Left ventricle myocardium inferior (tissue), 1 donor: ENCODE measurements around the gene SLC12A7. TPM values are rescaled to one million over a fixed set of nuclear protein-coding genes. Genes with fewer than 3 reads are reported as not detected.

Source experiments
- DNase-seq: peaks from one replicate; pipeline ENCODE4 v3.0.0-alpha.2; 2020
- H3K27ac ChIP-seq: fragments of 200-600 bp; replicated peaks from 2 replicates; pipeline ENCODE4 v1.8.0; 2021
- H3K27me3 ChIP-seq: fragments of 200-600 bp; 2 replicates; pipeline ENCODE4 v1.8.0; 2021; ENCODE audit warnings: low read depth
- H3K36me3 ChIP-seq: fragments of 200-600 bp; 2 replicates; pipeline ENCODE4 v1.8.0; 2021
- H3K4me1 ChIP-seq: fragments of 200-600 bp; 2 replicates; pipeline ENCODE4 v1.8.0; 2021
- H3K4me3 ChIP-seq: fragments of 200-600 bp; 2 replicates; pipeline ENCODE4 v1.8.0; 2021; ENCODE audit warnings: mild to moderate bottlenecking, moderate library complexity
- H3K9me3 ChIP-seq: fragments of 200-600 bp; replicated peaks from 2 replicates; pipeline ENCODE4 v1.8.0; 2021
- intact Hi-C: fragments of 100-400 bp; cut with micrococcal nuclease; formaldehyde crosslinking; loops from one replicate; pipeline ENCODE4 v1.11.0; 2022
- total RNA-seq: library from RNA; stranded (reverse); fragmentation: NEBNext Ultra II Directional; extraction: Animal tissue kit (Norgen Biotek cat#: 25700); gene quantifications from one replicate; pipeline ENCODE4 v1.2.1, GENCODE V29; 2021
- TF ChIP-seq, protein P1 (sequence below): fragments of 200-600 bp; IDR thresholded peaks from 2 replicates; pipeline ENCODE4 v1.8.0; 2021; ENCODE audit warnings: antibody characterized with exemption, mild to moderate bottlenecking, borderline replicate concordance
- donor health status: DM: no; HTN: yes; CAD: no; lungs with severe emphysema.

SLC12A7 gene
- total RNA-seq, 1 donor from 2014 or later = 140 TPM

- intact Hi-C loops = no loop called here
- no peak overlapping the region for H3K4me3 ChIP-seq
- DNase-seq = no peak
- H3K27ac ChIP-seq = no peak overlapping the region
- H3K27me3 ChIP-seq = no peaks in the 10 kb centered on the region
- TF ChIP-seq, protein P1, sequence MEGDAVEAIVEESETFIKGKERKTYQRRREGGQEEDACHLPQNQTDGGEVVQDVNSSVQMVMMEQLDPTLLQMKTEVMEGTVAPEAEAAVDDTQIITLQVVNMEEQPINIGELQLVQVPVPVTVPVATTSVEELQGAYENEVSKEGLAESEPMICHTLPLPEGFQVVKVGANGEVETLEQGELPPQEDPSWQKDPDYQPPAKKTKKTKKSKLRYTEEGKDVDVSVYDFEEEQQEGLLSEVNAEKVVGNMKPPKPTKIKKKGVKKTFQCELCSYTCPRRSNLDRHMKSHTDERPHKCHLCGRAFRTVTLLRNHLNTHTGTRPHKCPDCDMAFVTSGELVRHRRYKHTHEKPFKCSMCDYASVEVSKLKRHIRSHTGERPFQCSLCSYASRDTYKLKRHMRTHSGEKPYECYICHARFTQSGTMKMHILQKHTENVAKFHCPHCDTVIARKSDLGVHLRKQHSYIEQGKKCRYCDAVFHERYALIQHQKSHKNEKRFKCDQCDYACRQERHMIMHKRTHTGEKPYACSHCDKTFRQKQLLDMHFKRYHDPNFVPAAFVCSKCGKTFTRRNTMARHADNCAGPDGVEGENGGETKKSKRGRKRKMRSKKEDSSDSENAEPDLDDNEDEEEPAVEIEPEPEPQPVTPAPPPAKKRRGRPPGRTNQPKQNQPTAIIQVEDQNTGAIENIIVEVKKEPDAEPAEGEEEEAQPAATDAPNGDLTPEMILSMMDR = no peak
- no peaks in the 10 kb centered on the region for H3K4me1 ChIP-seq
- H3K36me3 ChIP-seq = no peaks in the 10 kb centered on the region
- no peaks in the 10 kb centered on the region for H3K9me3 ChIP-seq
Observed at GRCh38 chr5:1043327-1043726, 68.5 kb downstream of the SLC12A7 start.

- intact Hi-C loops = no loop called here
- no peak for DNase-seq
- H3K27me3 ChIP-seq = no peaks in the 10 kb centered on the region
- TF ChIP-seq, protein P1 = no peak
- no peaks in the 10 kb centered on the region for H3K36me3 ChIP-seq
- H3K9me3 ChIP-seq = no peaks in the 10 kb centered on the region
- H3K4me3 ChIP-seq = no peak overlapping the region
- H3K27ac ChIP-seq = no peak overlapping the region
- no peaks in the 10 kb centered on the region for H3K4me1 ChIP-seq
Observed at GRCh38 chr5:1042626-1043025, 69.2 kb downstream of the SLC12A7 start.

GRCh38 chr5:1041225-1042143 is 70.4 kb downstream of the SLC12A7 start:
- no peak for DNase-seq
- Histone ChIP-seq H3K4me3 (no peak overlapping the region), H3K36me3 (no peaks in the 10 kb centered on the region), H3K9me3 (no peaks in the 10 kb centered on the region), H3K4me1 (no peaks in the 10 kb centered on the region), H3K27ac (no peak overlapping the region), H3K27me3 (no peaks in the 10 kb centered on the region)
- intact Hi-C loops = no loop called here
- TF ChIP-seq, protein P1 = no peak

- TF ChIP-seq, protein P1 = no peak
- intact Hi-C loops = no loop called here
- H3K9me3 ChIP-seq = no peaks in the 10 kb centered on the region
- peak; percentile 11 for DNase-seq
- H3K4me1 ChIP-seq = no peaks in the 10 kb centered on the region
- no peaks in the 10 kb centered on the region for H3K27me3 ChIP-seq
- no peak overlapping the region for H3K4me3 ChIP-seq
- H3K36me3 ChIP-seq = no peaks in the 10 kb centered on the region
- no peak overlapping the region for H3K27ac ChIP-seq
Observed at GRCh38 chr5:1040571-1040970, 71.3 kb downstream of the SLC12A7 start.

GRCh38 chr5:1039706-1040260 is 72.1 kb downstream of the SLC12A7 start:
- H3K4me1 ChIP-seq = no peaks in the 10 kb centered on the region
- no peak overlapping the region for H3K4me3 ChIP-seq
- DNase-seq = no peak
- no peaks in the 10 kb centered on the region for H3K36me3 ChIP-seq
- no peaks in the 10 kb centered on the region for H3K9me3 ChIP-seq
- TF ChIP-seq, protein P1 = no peak
- no peaks in the 10 kb centered on the region for H3K27me3 ChIP-seq
- intact Hi-C loops = no loop called here
- H3K27ac ChIP-seq = no peak overlapping the region
